WTC11 (cell line): Measurements from ENCODE around the gene PATE3.

Source experiments
- FOXK1 ChIP-seq: sonication (generic); formaldehyde crosslinking; IDR thresholded peaks from 2 replicates; pipeline ENCODE4 v1.8.0; 2022; ENCODE audit warnings: mild to moderate bottlenecking, moderate library complexity, missing genetic modification reagents
- GABPB1 ChIP-seq: sonication (generic); formaldehyde crosslinking; IDR thresholded peaks from 2 replicates; pipeline ENCODE4 v1.8.1; 2023; ENCODE audit warnings: mild to moderate bottlenecking, missing genetic modification reagents
- KAT7 ChIP-seq: sonication (generic); formaldehyde crosslinking; IDR thresholded peaks from 2 replicates; pipeline ENCODE4 v1.8.1; 2023; ENCODE audit warnings: missing genetic modification reagents, mild to moderate bottlenecking, borderline replicate concordance
- NR3C1 ChIP-seq: sonication (generic); formaldehyde crosslinking; conservative IDR thresholded peaks from 2 replicates; pipeline ENCODE4 v1.8.1; 2023; ENCODE audit warnings: low read depth, mild to moderate bottlenecking, missing genetic modification reagents
- SMAD3 ChIP-seq: sonication (generic); formaldehyde crosslinking; IDR thresholded peaks from 2 replicates; pipeline ENCODE4 v1.8.0; 2022; ENCODE audit warnings: missing genetic modification reagents, mild to moderate bottlenecking, borderline replicate concordance
- ZNF138 ChIP-seq: sonication (generic); formaldehyde crosslinking; conservative IDR thresholded peaks from 2 replicates; pipeline ENCODE4 v1.8.1; 2022; ENCODE audit warnings: mild to moderate bottlenecking, moderate library complexity, missing genetic modification reagents
- TF ChIP-seq, protein P1 (sequence below): fragments of 200-600 bp; IDR thresholded peaks from 2 replicates; pipeline ENCODE4 v1.8.0; 2022; ENCODE audit warnings: antibody characterized with exemption
- TF ChIP-seq, protein P2 (sequence below): sonication (generic); formaldehyde crosslinking; IDR thresholded peaks from 2 replicates; pipeline ENCODE4 v1.8.1; 2023; ENCODE audit warnings: mild to moderate bottlenecking, moderate library complexity, missing genetic modification reagents
- TF ChIP-seq, protein P3 (sequence below): sonication (generic); formaldehyde crosslinking; IDR thresholded peaks from 2 replicates; pipeline ENCODE4 v1.8.1; 2022; ENCODE audit warnings: missing genetic modification reagents, borderline replicate concordance
- TF ChIP-seq, protein P4 (sequence below): sonication (generic); formaldehyde crosslinking; IDR thresholded peaks from 2 replicates; pipeline ENCODE4 v1.8.1; 2023; ENCODE audit warnings: mild to moderate bottlenecking, missing genetic modification reagents
- TF ChIP-seq, protein P5 (sequence below): sonication (generic); formaldehyde crosslinking; IDR thresholded peaks from 2 replicates; pipeline ENCODE4 v1.8.0; 2023; ENCODE audit warnings: mild to moderate bottlenecking, missing genetic modification reagents

DNA sequence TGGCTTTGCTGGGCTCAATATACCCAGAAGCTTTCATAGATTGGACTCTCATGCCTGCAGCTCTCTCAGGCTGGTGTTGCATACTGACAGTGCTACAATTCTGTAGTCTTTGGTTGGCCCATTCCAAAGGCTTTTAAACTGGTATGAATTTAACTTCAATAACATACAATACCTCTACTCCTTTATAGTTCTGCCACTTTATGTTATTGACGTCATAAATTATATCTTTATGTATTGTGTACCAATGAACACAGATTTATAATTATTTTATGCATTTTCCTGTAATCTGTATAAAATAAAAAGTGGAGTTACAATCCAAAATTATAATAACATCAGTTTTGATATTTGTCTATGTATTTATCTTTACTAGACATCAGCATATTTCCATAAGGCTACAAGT is 25.5 kb upstream of the PATE3 start:
- TF ChIP-seq, protein P1, sequence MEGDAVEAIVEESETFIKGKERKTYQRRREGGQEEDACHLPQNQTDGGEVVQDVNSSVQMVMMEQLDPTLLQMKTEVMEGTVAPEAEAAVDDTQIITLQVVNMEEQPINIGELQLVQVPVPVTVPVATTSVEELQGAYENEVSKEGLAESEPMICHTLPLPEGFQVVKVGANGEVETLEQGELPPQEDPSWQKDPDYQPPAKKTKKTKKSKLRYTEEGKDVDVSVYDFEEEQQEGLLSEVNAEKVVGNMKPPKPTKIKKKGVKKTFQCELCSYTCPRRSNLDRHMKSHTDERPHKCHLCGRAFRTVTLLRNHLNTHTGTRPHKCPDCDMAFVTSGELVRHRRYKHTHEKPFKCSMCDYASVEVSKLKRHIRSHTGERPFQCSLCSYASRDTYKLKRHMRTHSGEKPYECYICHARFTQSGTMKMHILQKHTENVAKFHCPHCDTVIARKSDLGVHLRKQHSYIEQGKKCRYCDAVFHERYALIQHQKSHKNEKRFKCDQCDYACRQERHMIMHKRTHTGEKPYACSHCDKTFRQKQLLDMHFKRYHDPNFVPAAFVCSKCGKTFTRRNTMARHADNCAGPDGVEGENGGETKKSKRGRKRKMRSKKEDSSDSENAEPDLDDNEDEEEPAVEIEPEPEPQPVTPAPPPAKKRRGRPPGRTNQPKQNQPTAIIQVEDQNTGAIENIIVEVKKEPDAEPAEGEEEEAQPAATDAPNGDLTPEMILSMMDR: no peak
- TF ChIP-seq FOXK1 (no peak), ZNF138 (CRISPR knock-in tag) (no peak), SMAD3 (CRISPR knock-in tag) (no peak), NR3C1 (CRISPR knock-in tag) (no peak), KAT7 (no peak), GABPB1 (CRISPR knock-in tag) (no peak)
- TF ChIP-seq, protein P2, sequence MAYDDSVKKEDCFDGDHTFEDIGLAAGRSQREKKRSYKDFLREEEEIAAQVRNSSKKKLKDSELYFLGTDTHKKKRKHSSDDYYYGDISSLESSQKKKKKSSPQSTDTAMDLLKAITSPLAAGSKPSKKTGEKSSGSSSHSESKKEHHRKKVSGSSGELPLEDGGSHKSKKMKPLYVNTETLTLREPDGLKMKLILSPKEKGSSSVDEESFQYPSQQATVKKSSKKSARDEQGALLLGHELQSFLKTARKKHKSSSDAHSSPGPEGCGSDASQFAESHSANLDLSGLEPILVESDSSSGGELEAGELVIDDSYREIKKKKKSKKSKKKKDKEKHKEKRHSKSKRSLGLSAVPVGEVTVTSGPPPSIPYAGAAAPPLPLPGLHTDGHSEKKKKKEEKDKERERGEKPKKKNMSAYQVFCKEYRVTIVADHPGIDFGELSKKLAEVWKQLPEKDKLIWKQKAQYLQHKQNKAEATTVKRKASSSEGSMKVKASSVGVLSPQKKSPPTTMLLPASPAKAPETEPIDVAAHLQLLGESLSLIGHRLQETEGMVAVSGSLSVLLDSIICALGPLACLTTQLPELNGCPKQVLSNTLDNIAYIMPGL (CRISPR knock-in tag): no peak
- TF ChIP-seq, protein P3, sequence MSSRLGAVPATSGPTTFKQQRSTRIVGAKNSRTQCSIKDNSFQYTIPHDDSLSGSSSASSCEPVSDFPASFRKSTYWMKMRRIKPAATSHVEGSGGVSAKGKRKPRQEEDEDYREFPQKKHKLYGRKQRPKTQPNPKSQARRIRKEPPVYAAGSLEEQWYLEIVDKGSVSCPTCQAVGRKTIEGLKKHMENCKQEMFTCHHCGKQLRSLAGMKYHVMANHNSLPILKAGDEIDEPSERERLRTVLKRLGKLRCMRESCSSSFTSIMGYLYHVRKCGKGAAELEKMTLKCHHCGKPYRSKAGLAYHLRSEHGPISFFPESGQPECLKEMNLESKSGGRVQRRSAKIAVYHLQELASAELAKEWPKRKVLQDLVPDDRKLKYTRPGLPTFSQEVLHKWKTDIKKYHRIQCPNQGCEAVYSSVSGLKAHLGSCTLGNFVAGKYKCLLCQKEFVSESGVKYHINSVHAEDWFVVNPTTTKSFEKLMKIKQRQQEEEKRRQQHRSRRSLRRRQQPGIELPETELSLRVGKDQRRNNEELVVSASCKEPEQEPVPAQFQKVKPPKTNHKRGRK (CRISPR knock-in tag): no peak
- TF ChIP-seq, protein P4, sequence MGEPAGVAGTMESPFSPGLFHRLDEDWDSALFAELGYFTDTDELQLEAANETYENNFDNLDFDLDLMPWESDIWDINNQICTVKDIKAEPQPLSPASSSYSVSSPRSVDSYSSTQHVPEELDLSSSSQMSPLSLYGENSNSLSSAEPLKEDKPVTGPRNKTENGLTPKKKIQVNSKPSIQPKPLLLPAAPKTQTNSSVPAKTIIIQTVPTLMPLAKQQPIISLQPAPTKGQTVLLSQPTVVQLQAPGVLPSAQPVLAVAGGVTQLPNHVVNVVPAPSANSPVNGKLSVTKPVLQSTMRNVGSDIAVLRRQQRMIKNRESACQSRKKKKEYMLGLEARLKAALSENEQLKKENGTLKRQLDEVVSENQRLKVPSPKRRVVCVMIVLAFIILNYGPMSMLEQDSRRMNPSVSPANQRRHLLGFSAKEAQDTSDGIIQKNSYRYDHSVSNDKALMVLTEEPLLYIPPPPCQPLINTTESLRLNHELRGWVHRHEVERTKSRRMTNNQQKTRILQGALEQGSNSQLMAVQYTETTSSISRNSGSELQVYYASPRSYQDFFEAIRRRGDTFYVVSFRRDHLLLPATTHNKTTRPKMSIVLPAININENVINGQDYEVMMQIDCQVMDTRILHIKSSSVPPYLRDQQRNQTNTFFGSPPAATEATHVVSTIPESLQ (CRISPR knock-in tag): no peak
- TF ChIP-seq, protein P5, sequence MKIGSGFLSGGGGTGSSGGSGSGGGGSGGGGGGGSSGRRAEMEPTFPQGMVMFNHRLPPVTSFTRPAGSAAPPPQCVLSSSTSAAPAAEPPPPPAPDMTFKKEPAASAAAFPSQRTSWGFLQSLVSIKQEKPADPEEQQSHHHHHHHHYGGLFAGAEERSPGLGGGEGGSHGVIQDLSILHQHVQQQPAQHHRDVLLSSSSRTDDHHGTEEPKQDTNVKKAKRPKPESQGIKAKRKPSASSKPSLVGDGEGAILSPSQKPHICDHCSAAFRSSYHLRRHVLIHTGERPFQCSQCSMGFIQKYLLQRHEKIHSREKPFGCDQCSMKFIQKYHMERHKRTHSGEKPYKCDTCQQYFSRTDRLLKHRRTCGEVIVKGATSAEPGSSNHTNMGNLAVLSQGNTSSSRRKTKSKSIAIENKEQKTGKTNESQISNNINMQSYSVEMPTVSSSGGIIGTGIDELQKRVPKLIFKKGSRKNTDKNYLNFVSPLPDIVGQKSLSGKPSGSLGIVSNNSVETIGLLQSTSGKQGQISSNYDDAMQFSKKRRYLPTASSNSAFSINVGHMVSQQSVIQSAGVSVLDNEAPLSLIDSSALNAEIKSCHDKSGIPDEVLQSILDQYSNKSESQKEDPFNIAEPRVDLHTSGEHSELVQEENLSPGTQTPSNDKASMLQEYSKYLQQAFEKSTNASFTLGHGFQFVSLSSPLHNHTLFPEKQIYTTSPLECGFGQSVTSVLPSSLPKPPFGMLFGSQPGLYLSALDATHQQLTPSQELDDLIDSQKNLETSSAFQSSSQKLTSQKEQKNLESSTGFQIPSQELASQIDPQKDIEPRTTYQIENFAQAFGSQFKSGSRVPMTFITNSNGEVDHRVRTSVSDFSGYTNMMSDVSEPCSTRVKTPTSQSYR (CRISPR knock-in tag): no peak
